DMS153 (cell line): ENCODE data around the gene LBX2.
A peak's percentile ranks its signal among the peaks of the same experiment; 100 is the strongest.

Experiments
- DNase-seq: peaks from one replicate; lab custom pipeline; 2025; lab: John Stamatoyannopoulos, UW

The LBX2 gene

DNA sequence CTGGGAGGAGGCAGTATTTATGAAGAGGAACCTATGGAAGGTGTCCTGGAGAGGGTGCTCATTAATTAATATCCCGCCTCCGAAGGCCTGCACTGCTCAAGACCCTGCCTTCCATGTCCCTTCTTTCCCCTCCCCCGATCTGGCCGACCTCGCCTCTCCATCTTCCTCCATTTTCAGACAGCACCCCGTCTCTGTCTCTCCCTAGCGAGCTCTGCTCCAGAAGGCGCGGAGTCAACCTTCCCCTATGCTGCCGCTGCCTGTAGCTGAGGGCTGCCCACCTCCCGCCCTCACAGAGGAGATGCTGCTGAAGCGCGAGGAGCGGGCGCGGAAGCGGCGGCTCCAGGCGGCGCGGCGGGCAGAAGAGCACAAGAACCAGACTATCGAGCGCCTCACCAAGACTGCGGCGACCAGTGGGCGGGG is 42.3 kb downstream of the LBX2 start:
- DNase-seq, result no peak

DNA sequence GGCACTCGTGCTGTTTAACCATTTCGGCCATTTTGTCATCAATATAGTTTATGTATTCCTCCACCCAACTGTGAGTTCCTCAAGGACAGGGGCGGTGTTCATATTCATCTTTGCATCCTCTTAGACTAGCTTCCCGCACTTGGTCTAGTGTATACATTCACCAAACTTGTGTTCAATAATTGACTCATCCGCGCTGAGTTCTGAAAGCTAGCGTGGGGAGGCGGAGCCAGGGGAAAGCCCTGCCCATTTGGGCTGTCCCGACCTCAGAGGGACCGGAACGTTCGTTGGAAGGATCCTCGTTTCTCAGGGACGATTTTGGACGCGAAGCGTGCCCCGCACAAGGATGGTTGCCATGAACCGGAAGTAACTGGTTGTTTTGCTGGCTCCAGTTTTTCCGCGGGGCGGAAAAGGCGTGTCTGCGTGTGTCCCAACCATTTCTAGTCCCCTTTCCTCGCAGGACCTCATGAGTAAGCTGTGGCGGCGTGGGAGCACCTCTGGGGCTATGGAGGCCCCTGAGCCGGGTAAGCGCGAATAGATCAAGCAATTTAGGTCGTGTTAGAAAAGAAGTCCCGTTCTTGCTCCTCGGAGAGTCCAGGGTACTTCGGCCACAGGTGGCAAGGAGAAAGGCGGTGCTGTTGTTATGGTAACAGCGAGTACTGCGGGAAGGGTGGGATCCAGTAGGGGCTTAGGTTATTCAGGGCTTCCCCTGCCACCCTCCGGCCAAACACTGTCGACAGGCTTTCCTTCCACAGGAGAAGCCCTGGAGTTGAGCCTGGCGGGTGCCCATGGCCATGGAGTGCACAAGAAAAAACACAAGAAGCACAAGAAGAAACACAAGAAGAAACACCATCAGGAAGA is 44.5 kb downstream of the LBX2 start, which contains the start of gene INO80B:
Gene INO80B (plus strand): TSS at position 434 of the 858 bp plus-strand sequence. CDS start 30 bp downstream, at position 464.
- DNase-seq, result peak; percentile 93

DNA sequence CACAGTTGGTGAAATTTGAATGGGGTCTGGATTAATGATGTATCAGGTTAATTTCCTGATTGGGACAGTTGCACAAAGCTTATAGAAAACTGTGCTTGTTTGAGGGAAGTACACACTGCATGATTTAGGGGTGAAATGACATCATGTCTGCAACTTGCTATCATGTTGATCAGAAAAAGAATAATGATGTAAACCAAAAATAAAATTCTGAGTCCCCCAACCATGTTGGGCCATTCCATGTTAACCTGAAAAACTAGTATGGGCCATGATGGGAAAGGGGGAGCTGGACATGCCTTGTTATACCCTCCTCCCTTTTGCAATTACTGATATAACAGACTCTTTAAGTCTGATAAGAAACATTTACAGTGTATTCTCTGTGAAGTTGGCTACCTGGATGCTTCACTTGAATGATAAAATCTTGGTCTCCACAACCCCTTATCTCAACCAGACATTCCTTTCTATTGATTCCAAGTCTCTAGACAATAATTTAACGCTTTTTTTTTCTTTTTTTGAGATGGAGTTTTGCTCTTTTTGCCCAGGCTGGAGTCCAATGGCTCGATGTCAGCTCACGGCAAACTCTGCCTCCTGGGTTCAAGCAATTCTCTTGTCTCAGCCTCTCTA is 48.7 kb downstream of the LBX2 start:
- DNase-seq, result no peak

DNA sequence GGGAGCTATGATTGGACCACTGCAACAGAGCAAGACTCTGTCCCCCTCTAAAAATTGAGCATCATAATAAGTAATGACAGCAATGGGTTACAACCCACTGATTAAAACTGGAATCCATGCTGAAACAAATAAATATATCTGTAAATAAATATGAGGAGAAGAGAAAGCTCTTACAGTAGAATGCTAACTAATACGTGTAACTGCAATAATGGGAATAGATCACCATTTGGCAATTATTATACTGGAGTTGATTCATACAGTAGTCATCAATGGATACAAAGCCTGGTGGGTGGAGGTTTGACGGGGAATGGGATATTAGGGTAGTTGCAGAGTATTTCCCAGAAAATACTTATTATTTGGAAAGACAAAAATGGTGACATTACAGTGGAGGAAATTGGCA is 50.6 kb downstream of the LBX2 start:
- no peak for DNase-seq
